ENCODE data around the gene STX8.
"Not testable (repeated sequence)": the region's sequence is repeated elsewhere in the genome, so short reads cannot be mapped to it uniquely, and the experiment has no call there.

Gene STX8

DNA sequence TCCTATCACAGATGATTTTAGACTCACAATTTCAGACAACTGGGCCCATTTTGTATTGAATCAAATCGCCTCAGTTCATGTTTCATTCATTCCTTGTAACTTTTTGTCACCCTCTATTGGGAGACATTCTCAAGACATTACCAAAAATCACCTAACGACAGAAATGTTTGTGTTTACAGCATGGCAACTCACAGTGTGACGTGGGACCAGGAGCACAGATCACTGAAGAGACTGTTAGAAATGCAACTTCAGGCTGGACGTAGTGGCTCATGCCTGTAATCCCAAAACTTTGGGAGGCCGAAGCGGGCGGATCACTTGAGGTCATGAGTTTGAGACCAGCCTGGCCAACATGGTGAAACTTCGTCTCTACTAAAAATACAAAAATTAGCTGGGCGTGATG is 304.7 kb downstream of the STX8 start:
- DNase-seq (ENCODE audit: low read depth in 2 of 3, low spot score in 2 of 3): no peak

DNA sequence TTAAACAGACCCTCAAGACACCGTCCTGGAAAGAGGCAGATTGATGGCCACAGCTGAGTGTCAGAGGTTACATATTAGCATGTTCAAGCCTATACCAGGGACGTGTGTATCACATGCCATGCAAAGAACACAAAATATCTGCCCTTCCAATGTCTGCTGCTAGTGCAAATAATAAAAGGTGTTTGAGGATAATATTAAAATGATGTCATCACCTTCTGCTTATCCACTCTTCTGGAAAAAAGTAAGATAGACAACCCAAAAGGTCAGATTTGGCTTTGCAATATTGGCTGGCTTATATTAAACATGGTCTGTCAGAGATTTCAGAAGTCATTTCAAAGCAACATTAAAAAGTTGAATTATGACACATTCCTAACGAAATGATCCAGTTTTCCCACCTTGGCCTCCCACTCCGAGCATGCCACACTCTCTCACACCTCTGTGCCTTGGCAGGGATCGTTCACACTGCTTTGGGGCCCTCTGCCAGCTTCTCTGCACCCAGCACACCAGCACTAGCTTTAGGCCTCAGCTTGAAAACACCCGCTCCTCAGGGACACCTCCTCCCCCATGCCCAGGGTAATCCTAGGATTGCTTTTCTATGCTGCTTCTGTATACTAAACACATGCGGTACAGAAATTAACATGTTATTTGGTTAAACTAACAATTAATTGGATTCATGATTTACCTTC is 306.1 kb downstream of the STX8 start:
- DNase-seq (ENCODE audit: low read depth in 2 of 3, low spot score in 2 of 3): no peak

DNA sequence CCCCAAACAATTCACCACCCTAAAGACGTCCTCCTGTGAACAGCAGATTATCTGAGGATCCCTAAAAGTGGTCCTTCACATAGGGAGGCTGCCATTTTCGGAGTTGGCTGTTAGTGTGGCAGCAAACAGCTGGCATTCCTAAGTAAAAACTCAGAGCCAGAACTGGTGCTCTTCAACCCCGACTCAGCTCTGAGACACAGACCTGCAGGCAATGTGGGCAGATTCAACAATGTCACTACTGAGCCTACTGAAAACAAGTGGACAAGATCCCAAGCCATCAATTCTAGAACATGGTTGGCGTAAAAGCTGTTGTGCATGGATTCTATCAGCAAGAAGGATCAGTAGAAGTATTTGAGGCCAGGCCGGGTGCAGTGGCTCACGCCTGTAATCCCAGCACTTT is 307.1 kb downstream of the STX8 start:
- DNase-seq (ENCODE audit: low read depth in 2 of 3, low spot score in 2 of 3): no peak

DNA sequence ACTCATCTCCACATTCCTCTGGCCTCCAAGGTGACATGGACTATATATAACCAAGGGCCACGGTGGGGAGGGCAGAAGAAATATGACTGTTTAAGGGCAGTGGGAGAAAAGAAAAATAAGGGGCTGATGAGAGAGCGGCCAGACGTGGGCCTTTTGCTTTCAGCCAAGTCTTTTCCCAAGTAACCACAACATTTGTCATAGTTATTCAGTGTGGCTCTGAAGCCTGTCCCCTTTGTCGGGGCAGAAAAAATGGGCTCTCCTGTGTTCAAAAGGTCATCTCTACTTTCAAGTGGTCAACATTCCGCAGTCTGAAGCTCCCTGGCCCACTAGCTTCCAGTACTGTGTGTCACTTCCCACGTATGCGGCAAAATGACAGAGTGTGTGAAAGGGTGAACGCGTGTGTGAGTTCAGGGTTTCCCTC is 308.9 kb downstream of the STX8 start:
- DNase-seq (ENCODE audit: low read depth in 2 of 3, low spot score in 2 of 3): no peak

DNA sequence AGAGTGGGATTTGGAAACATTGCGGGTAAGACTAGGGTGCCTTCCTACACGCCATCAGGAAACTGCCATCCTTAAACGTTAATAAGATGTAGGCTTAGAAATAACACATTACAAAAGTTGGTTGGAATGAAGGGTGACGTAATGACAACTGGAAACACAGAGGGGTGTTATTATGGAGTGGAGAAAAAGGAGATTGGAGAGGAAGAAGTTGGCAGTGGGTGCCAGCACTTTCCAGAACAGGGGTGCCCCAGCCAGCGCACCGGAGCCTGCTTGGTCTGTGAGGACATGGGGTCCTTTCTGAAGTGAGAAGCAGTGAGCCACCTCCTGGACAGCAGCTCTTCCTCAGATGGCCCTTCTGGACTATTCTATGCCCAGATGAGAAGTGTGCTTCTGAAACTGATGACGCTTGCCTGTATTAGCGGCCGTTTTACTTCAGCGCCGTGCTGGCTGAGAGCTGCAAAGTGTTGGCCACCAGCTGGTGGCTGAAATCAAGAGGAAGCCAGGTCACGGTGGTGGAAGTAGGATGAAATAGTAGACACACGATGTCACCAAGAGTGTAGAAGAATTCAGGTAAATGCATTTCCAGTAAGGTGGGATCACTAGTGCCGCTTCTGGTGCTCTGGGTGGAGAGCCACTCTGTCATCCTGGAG is 309.5 kb downstream of the STX8 start:
- no peak for DNase-seq (ENCODE audit: low read depth in 2 of 3, low spot score in 2 of 3)

DNA sequence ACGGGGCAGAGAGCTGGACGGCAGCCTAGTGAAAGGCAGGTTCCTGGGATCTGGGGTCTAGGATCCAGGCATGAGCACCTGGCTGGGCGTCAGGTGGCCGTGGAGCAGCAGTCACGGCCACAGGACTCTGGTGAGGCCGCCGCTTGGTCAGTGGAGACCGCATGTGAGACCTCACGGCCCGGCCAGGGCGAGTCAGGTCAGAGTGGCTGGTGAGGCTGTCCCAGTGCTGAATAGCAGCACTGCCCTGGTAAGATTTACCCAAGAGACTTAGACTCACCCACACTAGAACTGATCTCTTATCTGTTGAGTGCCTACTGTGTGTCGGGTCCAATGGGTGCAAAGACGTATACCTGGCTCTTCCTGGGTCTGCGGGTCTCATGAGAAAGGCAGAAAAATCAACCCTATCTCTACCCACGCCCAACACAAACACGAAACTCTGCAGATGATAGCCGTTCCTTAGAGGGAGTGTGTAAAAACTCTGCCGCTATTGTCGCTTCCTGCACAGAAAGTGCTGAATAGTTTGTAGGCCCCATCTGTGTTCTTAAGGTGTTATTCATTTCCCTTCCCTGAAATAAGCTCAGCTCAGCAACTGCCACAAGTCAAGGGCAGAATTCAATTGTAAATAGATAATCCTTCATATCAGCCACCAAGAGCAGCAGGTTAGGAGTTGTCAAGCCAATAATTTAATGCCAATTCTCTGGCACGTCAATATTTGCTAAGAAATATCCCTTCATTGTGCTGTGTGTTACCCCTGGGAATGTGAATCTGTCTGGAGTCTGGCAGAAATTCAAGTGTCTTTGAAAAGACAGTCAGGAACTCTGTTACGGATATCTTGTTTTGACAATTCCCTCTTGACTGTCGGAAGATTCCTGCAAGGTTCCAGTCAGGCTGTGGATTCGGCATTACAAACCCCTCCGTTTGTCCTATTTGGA is 314.3 kb downstream of the STX8 start:
- no peak for DNase-seq (ENCODE audit: low read depth in 2 of 3, low spot score in 2 of 3)

DNA sequence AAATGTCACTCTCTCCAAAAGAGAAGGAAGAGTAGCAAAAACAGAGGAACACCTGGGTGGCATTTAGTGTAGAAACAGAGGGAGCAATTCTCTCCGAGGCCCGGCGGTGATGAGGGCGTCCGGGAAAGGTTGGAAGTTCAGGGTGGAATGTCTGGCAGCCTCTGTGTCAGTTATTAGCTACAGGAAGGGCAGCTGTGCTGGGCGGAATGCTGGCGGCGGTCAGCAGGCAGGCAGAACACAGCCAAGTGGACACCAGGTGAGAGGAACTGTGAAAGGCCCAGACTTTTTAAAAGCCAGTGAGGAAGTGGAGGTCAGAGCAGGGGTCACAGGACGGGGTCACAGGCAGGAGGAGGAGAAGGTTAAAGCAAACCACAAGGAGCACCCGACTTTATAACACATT is 316.2 kb downstream of the STX8 start:
- DNase-seq (ENCODE audit: low read depth in 2 of 3, low spot score in 2 of 3): no peak

DNA sequence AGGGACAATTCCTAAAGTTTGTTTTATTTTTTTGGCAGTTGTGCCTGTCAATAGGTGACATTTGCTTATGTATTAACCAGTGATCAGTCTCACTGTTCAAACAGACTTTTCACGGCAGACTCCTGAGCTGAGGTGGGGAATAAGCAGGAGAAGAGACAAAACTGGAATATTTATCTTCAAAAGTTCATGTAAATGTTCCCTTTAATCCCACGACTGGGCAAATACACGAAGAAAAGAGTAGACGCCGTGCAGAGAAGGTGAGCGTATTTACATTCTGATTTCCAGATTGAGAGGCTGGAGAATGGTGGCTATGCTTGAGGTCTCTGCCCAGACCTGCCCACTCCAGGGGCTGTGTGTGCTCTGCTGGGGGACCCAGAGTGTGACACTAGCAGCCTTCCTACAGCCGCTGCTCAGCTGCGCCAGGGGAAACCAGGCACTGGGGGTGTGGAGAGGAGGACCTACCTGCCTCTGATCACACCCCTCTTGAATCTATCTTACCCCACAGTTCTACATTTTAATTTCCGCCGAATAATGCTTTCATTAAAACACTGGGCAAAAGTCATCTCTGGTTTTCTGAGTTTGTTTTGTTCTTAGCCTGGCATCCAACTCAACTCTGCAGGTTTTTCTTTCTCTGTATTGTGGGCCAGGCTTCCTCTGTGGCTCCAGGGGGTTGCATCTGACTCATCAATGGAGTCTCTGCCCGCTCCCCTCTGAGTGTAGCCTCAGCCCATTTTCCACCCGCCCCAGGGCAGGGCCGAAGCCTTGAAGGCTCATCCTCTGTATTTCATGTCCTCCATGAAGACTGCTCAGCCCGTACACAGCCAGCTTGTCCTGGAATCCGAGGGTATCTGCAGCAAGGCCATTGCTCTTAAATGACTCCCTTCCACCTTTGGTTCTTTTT is 317.3 kb downstream of the STX8 start:
- no peak for DNase-seq (ENCODE audit: low read depth in 2 of 3, low spot score in 2 of 3)

DNA sequence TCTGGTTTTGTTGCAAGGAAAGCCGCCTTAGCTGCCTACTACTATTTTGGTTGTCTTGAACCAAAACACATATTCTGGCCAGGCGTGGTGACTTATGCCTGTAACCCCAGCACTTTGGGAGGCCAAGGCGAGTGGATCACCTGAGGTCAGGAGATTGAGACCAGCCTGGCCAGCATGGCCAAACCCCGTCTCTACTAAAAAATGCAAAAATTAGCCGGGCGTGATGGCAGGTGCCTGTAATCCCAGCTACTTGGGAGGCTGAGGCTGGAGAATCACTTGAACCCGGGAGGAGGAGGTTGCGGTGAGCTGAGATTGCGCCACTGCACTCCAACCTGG is 318.0 kb downstream of the STX8 start:
- not testable (repeated sequence) for DNase-seq (ENCODE audit: low read depth in 2 of 3, low spot score in 2 of 3)

DNA sequence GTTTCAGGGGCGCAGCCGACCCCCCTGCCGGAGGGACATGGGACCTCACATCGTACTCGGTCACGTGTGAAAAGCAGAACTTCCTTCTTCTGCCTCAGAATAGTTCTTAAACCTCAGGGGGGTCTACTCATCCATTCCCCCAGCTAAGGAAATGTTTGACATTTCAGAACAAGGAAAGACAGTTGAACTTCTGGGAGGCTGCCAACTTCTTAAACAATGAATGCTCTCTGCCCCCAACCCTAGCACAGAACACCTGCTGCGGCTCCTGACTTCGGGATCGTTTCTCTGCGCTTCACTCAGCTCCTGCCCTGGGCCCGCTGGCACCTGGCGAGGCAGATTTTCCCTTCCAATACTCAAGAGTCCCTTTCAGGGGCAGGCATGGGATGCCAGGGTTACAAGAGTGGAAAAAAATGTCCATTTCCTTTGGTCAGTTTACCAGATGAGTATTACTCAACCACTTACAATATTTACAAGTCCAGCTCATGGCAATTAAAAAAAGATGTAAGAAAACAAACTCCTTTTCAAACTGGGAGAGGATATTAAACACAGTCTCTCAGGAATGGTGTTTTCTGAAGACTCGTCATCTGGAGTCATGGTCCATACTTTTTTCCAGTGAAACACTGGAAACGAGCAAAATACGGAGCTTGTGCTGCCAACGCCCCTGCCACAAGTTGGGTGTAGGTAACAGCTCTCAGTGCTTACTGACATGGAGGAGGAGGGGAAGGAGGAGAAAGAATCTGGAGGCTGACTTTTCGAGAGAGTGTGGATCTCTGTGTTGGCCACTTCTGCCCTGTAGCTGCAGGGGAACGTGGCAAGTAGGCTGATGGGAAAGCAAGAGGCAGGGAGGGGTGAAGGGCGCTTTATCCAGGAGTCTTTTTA is 318.6 kb downstream of the STX8 start:
- DNase-seq (ENCODE audit: low read depth in 2 of 3, low spot score in 2 of 3): no peak

DNA sequence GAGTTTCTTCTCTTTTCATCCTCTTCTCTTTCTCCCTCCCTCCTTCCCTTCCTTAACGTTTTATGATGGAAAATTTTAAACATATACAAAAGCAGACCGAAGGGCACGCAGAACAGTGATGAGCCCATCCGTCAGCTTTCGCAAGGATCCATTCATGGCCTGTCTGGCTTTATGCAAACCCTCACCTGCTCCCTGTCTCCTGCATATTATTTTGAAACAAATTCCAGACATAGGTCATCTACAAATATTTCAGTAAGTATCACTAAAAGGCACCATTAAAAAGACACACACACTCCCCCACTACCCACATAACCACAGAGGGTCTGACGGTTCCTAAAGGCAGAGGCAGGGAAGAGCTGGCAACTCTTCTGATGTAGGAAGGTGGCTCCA is 319.3 kb downstream of the STX8 start:
- no peak for DNase-seq (ENCODE audit: low read depth in 2 of 3, low spot score in 2 of 3)

DNA sequence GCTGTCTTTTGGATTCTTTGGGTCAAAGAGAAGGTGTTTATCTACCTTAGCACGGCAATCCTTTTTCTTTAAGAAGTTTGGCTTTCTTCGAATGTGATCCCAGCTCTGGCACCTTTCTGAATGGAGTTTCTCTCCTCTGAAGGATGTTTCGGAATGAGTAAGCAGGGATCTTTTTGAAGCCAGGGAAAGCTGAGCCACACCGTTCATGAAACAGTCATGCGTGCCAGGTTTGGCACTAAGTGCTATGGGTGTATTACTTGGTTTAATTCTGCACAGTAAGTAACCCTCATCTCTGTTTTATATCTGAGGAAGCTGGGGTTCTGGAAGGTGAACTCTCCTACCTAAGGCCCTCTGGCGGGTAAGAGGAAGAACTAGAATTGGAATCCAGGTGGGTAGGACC is 319.8 kb downstream of the STX8 start:
- DNase-seq (ENCODE audit: low read depth in 2 of 3, low spot score in 2 of 3): no peak

DNA sequence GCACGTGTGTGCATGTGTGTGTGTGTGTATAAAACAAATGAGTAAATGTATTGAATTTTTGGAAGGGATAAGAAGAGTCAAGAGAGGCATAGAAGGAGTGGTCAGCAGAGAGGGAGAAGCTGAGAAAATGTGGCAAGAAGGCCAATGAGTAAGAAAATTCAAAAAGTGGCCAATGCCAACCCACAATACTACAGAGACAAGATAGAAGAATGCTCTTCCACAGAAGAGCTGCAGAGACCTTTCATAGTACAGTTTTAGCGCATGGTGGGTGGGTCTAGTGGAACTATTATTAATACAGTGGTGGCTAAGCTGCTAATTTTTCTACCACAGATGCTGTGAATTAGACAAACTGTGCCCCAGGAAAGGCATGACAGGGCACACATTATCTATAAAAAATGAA is 320.8 kb downstream of the STX8 start:
- no peak for DNase-seq (ENCODE audit: low read depth in 2 of 3, low spot score in 2 of 3)

DNA sequence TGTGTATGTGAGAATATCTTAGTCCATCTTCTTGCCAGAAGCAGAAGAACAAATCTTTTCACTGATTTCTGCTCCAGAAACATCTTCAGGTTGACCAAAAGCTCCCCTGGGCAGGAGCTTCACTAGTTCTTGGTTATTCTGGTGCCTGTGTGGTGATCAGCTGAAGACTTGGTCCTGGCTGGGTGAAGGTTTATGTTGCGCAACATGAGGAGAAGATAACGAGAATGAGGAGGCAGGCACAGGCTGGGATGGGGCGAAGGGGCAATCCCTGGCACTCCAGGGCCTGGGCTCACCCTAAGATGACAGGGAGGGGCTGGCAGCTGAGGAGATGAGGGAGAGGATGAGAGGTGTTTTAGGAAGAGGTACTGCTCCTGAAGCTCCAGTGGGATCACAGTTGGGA is 322.3 kb downstream of the STX8 start:
- no peak for DNase-seq (ENCODE audit: low read depth in 2 of 3, low spot score in 2 of 3)

DNA sequence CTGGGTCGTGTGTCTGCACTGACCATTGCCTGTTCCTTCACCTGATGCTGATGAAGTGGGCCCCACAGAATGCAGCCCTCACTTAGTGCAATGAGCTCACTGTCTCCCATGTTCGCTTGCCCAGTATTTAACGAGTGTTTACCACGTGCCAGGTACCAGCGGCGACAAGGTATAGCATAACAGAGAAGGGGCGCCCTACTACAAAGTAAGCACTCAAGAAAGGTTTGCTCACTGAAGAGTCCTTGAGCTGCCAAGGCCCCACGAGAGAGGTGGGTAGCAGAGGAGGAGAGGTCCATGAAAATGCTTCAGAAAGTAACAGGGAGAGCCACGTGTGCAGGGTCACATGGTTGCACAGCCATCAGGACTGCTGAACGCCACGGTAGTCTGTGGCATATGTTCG is 324.3 kb downstream of the STX8 start:
- DNase-seq (ENCODE audit: low read depth in 2 of 3, low spot score in 2 of 3): no peak

DNA sequence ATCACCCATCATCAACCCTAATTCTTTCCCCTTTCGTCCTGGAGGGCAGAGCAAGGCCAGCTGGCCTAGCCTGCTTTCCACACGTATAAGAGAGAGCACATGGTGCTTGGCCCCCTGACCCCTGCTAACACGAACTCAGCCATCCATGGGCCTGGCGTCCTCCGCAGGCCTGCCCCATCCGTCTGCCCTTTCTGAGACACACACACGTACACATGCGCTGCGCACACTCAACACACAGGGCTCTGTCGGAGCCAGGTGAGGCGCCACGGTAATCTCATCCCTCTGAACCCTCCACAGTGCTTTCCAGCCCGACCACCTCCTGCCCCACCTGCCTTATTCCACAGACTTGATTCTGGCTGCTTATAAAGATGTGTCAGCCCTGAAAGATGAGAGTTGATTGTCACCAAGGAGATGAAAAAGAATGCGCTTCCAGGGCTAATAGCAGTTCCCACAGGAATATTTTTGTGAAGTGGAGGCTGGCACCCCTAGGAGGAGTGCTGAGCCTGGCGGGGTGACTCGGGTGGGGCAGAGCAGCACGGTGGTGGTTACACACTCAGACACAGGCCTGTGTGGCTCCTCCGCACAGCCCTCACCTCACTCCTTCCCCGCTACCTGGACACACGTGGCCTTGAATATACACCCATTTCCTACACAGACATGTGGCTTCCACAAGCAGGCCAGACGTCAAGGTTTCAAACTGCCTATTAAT is 326.2 kb downstream of the STX8 start:
- no peak for DNase-seq (ENCODE audit: low read depth in 2 of 3, low spot score in 2 of 3)

DNA sequence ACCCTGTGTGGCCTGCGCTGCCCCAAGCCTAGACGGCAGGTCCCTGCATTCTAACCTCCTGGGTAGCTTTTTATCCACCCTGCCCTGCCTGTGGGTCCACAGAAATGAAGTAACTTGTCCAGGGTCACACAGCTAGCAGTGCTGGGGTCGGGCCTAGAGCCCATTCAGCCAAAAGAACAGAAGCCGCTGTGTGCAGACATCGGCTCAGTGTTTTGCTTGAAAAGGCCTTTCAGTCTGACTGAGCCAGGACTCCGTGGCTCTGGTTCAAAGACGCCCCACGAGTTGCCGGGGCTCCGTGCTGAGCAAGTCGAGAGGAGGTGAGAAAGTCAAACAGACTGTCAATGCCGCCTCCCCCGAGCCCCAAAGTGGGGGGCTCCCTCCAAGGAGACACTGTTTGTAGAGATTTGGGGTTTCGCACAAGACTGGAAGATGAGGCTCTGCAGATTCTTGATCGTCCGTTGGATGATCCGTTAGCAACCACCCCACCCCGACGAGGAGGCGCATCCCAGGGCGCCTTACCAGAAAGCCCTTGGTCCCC is 328.1 kb downstream of the STX8 start:
- no peak for DNase-seq (ENCODE audit: low read depth in 2 of 3, low spot score in 2 of 3)

DNA sequence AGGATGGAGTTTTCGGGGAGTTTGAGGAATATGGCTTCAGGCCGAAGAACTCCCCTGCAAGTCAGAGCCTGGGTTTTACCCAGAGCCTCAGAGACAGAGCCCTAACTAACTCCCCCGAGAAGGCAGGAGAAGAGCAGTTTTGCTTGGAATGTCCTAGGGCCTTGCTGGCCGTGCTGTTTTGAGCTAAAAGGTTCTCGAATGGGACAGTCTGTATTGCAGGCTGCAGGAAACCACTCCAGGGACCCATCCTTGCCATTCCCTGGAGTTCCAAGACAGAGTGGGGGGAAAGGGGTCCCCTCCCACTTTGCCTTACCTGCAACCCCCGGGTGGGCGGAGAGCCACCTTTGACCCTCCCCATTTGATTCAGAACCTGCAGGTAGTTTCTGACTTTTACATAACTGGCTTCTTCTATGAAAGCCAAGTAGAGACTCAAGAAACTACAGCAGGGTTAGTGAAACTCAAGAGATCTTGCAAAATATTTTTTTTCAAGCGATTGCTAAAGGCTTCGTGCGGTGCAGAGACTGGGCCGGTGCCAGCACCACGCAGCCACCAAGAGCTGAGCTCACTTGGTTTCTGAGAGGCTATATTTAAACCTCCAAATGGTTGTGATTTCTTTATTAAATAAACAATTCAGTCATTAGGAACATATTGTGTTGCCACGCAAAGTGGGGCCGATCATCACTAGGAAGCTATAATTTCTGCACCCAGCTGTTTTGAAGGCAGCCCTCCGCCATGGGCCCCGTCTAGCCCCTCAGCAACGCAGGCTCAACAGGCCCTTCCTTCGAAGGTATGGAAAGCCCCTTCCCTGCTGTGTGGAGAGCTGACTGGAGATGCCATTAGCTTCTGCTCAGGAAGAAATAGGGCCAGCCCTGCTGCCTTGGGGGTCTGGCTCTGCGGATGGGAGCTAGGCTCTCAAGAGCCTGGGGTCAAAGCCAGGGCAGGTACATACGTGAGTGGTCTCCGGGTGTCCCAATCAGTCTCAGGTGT is 331.3 kb downstream of the STX8 start:
- no peak for DNase-seq (ENCODE audit: low read depth in 2 of 3, low spot score in 2 of 3)

Data from activated CD8-positive, alpha-beta memory T cell treated with anti-CD3 and anti-CD28 coated beads for 48 hours (primary cell).